ENCODE data around the gene BEND5.

BEND5 gene

GRCh38 chr1:48740621-48741020 lies 36.1 kb downstream of the BEND5 start:
- TF ChIP-seq PBX3 (CRISPR knock-in tag; IDR thresholded peaks at IDR 0.05) = no peak
- no peak for TF ChIP-seq ZNF747 (tag by site-specific recombination; IDR thresholded peaks at IDR 0.05)
- ChIA-PET CTCF (no interaction called here), POLR2A (no interaction called here)
- Histone ChIP-seq H3K4me3 (ENCODE audit: low read depth, low read length) (no peak overlapping the region), H3K4me1 (ENCODE audit: control insufficient read depth, insufficient read depth, low read length) (no peaks in the 10 kb centered on the region), H3K9me3 (ENCODE audit: control insufficient read depth, insufficient read depth, low read depth, low read length) (no peaks in the 10 kb centered on the region), H3K36me3 (ENCODE audit: control insufficient read depth in 2 of 2, insufficient read depth in 1 of 2, low read length in 2 of 2) (peaks cover 0 to 24% of the 10 kb centered on the region in 2 experiments; a peak in 1 of 3 replicates), H3K27ac (ENCODE audit: extremely low read depth, low read depth, low read length) (no peak overlapping the region)

- ChIA-PET CTCF (interaction anchor here (1.3 kb wide), 1 partner anchor 62 kb away, joined by 4 read pairs; no protein-coding TSS in a partner anchor), POLR2A (no interaction called here)
- Histone ChIP-seq H3K36me3 (ENCODE audit: control insufficient read depth in 2 of 2, insufficient read depth in 1 of 2, low read length in 2 of 2) (peaks cover 0 to 39% of the 10 kb centered on the region in 2 experiments; a peak in 1 of 3 replicates), H3K4me3 (ENCODE audit: low read depth, low read length) (no peak overlapping the region), H3K9me3 (ENCODE audit: control insufficient read depth, insufficient read depth, low read depth, low read length) (no peaks in the 10 kb centered on the region), H3K4me1 (ENCODE audit: control insufficient read depth, insufficient read depth, low read length) (no peaks in the 10 kb centered on the region), H3K27ac (ENCODE audit: extremely low read depth, low read depth, low read length) (no peak overlapping the region)
- TF ChIP-seq ZNF423 (tag by site-specific recombination; IDR thresholded peaks at IDR 0.05) = no peak
- no peak for TF ChIP-seq ZFP41 (tag by site-specific recombination; IDR thresholded peaks at IDR 0.05; ENCODE audit: borderline replicate concordance)
- TF ChIP-seq ZNF629 (tag by site-specific recombination; IDR thresholded peaks at IDR 0.05) = no peak
- no peak for TF ChIP-seq ZNF155 (tag by site-specific recombination; IDR thresholded peaks at IDR 0.05)
- no peak for TF ChIP-seq FEZF1 (tag by site-specific recombination; IDR thresholded peaks at IDR 0.05)
- no peak for TF ChIP-seq ZNF214 (tag by site-specific recombination; IDR thresholded peaks at IDR 0.05; ENCODE audit: borderline replicate concordance)
- no peak for TF ChIP-seq GLIS1 (tag by site-specific recombination; IDR thresholded peaks at IDR 0.05)
- no peak for TF ChIP-seq ZNF48 (tag by site-specific recombination; IDR thresholded peaks at IDR 0.05)
- no peak for TF ChIP-seq ZNF747 (tag by site-specific recombination; IDR thresholded peaks at IDR 0.05)
- TF ChIP-seq ZNF248 (tag by site-specific recombination; IDR thresholded peaks at IDR 0.05) = no peak
- no peak for TF ChIP-seq OVOL3 (tag by site-specific recombination; IDR thresholded peaks at IDR 0.05)
- no peak for TF ChIP-seq ZNF426 (tag by site-specific recombination; IDR thresholded peaks at IDR 0.05)
- no peak for TF ChIP-seq ZNF18 (tag by site-specific recombination; IDR thresholded peaks at IDR 0.05)
- no peak for TF ChIP-seq ZNF280D (tag by site-specific recombination; IDR thresholded peaks at IDR 0.05)
- no peak for TF ChIP-seq ZNF660 (tag by site-specific recombination; IDR thresholded peaks at IDR 0.05)
- no peak for TF ChIP-seq ZNF311 (tag by site-specific recombination; IDR thresholded peaks at IDR 0.05; ENCODE audit: borderline replicate concordance)
- no peak for TF ChIP-seq ZBTB7A (tag by site-specific recombination; IDR thresholded peaks at IDR 0.05; ENCODE audit: low read depth)
- no peak for TF ChIP-seq ZNF843 (tag by site-specific recombination; IDR thresholded peaks at IDR 0.05)
Observed at GRCh38 chr1:48739091-48739490, 37.6 kb downstream of the BEND5 start.

Measured in HEK293 (cell line).